OCI-LY7 (cell line): Measurements from ENCODE around the gene RASIP1. TPM values are rescaled to one million over a fixed set of nuclear protein-coding genes. Genes with fewer than 3 reads are reported as not detected.
A peak's percentile ranks its signal among the peaks of the same experiment; 100 is the strongest.
"Not testable (repeated sequence)": the region's sequence is repeated elsewhere in the genome, so short reads cannot be mapped to it uniquely, and the experiment has no call there.

Experiments
- Bru-seq: library from RNA; stranded (reverse); fragments of 400-500 nt; gene quantifications from one replicate; lab custom pipeline; 2021; lab: Mats Ljungman, UMichigan
- BruChase-seq, 2 experiments: library from RNA; stranded (reverse); fragments of 400-500 nt; gene quantifications; one replicate each; lab custom pipeline; 2021; lab: Mats Ljungman, UMichigan
- BruUV-seq: library from RNA; stranded (reverse); fragments of 400-500 nt; replicated peaks from 2 replicates; lab custom pipeline; 2021; lab: Mats Ljungman, UMichigan
- CTCF ChIA-PET: fragments of 300-600 bp; sonication (Branson Sonifier 250); formaldehyde crosslinking; loops from one replicate; lab custom pipeline; 2022; ENCODE audit warnings: antibody characterized with exemption; ENCODE audit not compliant: unreplicated experiment; lab: Charles Lee
- POLR2A ChIA-PET: fragments of 300-600 bp; sonication (Branson Sonifier 250); formaldehyde crosslinking; loops from one replicate; lab custom pipeline; 2022; ENCODE audit warnings: antibody characterized with exemption; lab: Charles Lee
- DNase-seq: peaks from one replicate; pipeline ENCODE4 v3.0.0-alpha.2; 2015; ENCODE audit warnings: low spot score
- H2AFZ ChIP-seq: fragments of 200-600 bp; sonication (generic), shearing (Covaris generic); 2 replicates; pipeline ENCODE4 v1.6.1; 2014; ENCODE audit warnings: mild to moderate bottlenecking, antibody characterized with exemption, low read length, moderate library complexity
- H3K27ac ChIP-seq: fragments of 200-600 bp; sonication (generic); 2 replicates; pipeline ENCODE4 v1.5.1; 2014; ENCODE audit warnings: mixed run types, low read depth, mild to moderate bottlenecking, moderate library complexity, low read length, inconsistent platforms; ENCODE audit not compliant: poor library complexity, severe bottlenecking
- H3K36me3 ChIP-seq: fragments of 200-600 bp; sonication (generic); 2 replicates; pipeline ENCODE4 v1.6.1; 2014; ENCODE audit warnings: mild to moderate bottlenecking, antibody characterized with exemption, low read length, moderate library complexity, mixed read lengths; ENCODE audit not compliant: insufficient read depth
- H3K4me1 ChIP-seq: fragments of 200-600 bp; sonication (generic); 2 replicates; pipeline ENCODE4 v1.5.1; 2014; ENCODE audit warnings: mild to moderate bottlenecking, low read length; ENCODE audit not compliant: insufficient read depth, poor library complexity, severe bottlenecking
- H3K4me2 ChIP-seq: fragments of 200-600 bp; sonication (generic); 2 replicates; pipeline ENCODE4 v1.6.1; 2014; ENCODE audit warnings: mild to moderate bottlenecking, low read length
- H3K4me3 ChIP-seq: fragments of 200-600 bp; sonication (generic); 2 replicates; pipeline ENCODE4 v1.5.1; 2014; ENCODE audit warnings: mild to moderate bottlenecking, low read depth, low read length; ENCODE audit not compliant: poor library complexity, severe bottlenecking
- H3K79me2 ChIP-seq: fragments of 200-600 bp; sonication (generic); 2 replicates; pipeline ENCODE4 v1.6.1; 2016; ENCODE audit warnings: low read depth, mild to moderate bottlenecking, low read length, moderate library complexity, mixed read lengths; ENCODE audit not compliant: insufficient read depth
- H3K9me2 ChIP-seq: fragments of 200-600 bp; sonication (generic); 2 replicates; pipeline ENCODE4 v1.6.1; 2016; ENCODE audit warnings: mild to moderate bottlenecking, low read length, mixed read lengths; ENCODE audit not compliant: insufficient read depth
- H3K9me3 ChIP-seq: fragments of 200-600 bp; sonication (generic); 2 replicates; pipeline ENCODE4 v1.6.1; 2014; ENCODE audit warnings: mild to moderate bottlenecking, mixed run types, low read length, mixed read lengths
- H4K20me1 ChIP-seq: fragments of 200-600 bp; sonication (generic); 2 replicates; pipeline ENCODE4 v1.6.1; 2014; ENCODE audit warnings: mild to moderate bottlenecking, antibody characterized with exemption, low read length, moderate library complexity, mixed read lengths; ENCODE audit not compliant: insufficient read depth
- EZH2phosphoT487 ChIP-seq: fragments of 200-600 bp; sonication (generic); IDR thresholded peaks from 2 replicates; pipeline ENCODE4 v1.6.1; 2018; ENCODE audit warnings: low read depth, borderline replicate concordance, mild to moderate bottlenecking, mixed run types, antibody characterized with exemption, low read length, moderate library complexity, mixed read lengths
- intact Hi-C: fragments of 100-400 bp; cut with micrococcal nuclease; formaldehyde crosslinking; loops from one replicate; pipeline ENCODE4 v1.10.0; 2022; ENCODE audit not compliant: unreplicated experiment
- long read RNA-seq: library from polyadenylated mRNA; stranded (forward); transcript quantifications from one replicate; pipeline ENCODE4 v2.0.0, GENCODE V29; 2022
- total RNA-seq, 2 experiments: library from RNA; depleted of rRNA in 1 of 2; stranded (reverse); fragments of >200 nt in 1 of 2; shearing (Covaris generic) in 1 of 2; gene quantifications; 2 replicates each; pipeline ENCODE4 v1.2.3, GENCODE V29; 2014 to 2022
- TF ChIP-seq, protein P1 (sequence below): fragments of 200-600 bp; sonication (generic); conservative IDR thresholded peaks from 2 replicates; pipeline ENCODE4 v1.5.1; 2014; ENCODE audit warnings: mild to moderate bottlenecking, antibody characterized with exemption, low read length, moderate library complexity, mixed read lengths

Gene RASIP1, protein sequence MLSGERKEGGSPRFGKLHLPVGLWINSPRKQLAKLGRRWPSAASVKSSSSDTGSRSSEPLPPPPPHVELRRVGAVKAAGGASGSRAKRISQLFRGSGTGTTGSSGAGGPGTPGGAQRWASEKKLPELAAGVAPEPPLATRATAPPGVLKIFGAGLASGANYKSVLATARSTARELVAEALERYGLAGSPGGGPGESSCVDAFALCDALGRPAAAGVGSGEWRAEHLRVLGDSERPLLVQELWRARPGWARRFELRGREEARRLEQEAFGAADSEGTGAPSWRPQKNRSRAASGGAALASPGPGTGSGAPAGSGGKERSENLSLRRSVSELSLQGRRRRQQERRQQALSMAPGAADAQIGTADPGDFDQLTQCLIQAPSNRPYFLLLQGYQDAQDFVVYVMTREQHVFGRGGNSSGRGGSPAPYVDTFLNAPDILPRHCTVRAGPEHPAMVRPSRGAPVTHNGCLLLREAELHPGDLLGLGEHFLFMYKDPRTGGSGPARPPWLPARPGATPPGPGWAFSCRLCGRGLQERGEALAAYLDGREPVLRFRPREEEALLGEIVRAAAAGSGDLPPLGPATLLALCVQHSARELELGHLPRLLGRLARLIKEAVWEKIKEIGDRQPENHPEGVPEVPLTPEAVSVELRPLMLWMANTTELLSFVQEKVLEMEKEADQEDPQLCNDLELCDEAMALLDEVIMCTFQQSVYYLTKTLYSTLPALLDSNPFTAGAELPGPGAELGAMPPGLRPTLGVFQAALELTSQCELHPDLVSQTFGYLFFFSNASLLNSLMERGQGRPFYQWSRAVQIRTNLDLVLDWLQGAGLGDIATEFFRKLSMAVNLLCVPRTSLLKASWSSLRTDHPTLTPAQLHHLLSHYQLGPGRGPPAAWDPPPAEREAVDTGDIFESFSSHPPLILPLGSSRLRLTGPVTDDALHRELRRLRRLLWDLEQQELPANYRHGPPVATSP
- total RNA-seq (2014; rRNA removed; shearing (Covaris generic)) (0.09 TPM in 1 of 2 replicates, not detected in the other), total RNA-seq (2022) (0.31 and 0.36 TPM in 2 replicates), Bru-seq, nascent RNA (percentile 18 among the genes with signal in this experiment), BruChase-seq, experiment 1, labeled RNA remaining after a 6-hour chase (percentile 17 among the genes with signal in this experiment), BruChase-seq, experiment 2, labeled RNA remaining after a 2-hour chase (not detected)
- long read RNA-seq, partial matches to known transcripts = 1 of 5 reads
- long read RNA-seq, other reads (novel, unspliced or antisense) = 4 of 5 reads

DNA sequence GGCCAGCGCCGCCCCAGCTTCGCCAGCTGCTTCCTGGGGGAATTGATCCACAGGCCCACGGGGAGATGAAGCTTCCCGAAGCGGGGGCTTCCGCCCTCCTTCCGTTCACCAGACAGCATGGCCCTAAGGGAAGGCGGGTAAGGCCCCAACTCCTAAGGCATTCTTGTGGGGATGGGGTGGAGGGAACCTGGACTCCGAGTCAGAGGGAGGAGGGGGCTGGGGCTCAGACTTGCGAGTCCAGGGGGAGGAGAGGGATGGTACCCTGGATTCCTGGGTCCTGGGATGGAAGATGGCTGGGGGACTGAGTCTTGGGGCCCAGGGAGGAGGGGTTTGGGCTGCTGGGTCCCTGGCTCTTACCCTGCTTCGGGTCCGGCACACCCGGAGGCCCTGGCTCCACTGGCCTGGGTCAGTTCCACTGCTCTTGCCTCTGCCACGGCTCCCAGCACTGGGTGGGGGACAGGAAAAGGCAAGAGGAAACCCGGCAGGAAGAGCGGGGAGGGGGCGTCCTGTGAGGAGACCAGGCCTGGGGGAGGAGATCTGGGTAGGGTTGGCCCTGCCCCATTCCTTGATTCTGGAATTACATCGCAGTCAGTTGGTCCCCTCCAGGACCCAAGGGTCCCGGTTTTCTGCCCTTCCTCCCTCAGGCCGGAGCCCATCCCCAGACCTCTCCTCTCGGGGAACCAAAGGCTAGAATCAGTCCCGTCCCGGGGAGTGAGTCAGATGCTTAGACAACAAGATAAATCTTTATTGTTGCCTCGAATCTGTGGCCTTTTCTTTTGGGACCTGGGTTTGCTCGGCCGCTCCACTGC is at the start of gene RASIP1:
TSS of gene RASIP1 (minus strand) at position 447 of the 809 bp plus-strand sequence. CDS start at position 119, 328 bp downstream.
- TF ChIP-seq EZH2phosphoT487 = no peak
- TF ChIP-seq, protein P1, sequence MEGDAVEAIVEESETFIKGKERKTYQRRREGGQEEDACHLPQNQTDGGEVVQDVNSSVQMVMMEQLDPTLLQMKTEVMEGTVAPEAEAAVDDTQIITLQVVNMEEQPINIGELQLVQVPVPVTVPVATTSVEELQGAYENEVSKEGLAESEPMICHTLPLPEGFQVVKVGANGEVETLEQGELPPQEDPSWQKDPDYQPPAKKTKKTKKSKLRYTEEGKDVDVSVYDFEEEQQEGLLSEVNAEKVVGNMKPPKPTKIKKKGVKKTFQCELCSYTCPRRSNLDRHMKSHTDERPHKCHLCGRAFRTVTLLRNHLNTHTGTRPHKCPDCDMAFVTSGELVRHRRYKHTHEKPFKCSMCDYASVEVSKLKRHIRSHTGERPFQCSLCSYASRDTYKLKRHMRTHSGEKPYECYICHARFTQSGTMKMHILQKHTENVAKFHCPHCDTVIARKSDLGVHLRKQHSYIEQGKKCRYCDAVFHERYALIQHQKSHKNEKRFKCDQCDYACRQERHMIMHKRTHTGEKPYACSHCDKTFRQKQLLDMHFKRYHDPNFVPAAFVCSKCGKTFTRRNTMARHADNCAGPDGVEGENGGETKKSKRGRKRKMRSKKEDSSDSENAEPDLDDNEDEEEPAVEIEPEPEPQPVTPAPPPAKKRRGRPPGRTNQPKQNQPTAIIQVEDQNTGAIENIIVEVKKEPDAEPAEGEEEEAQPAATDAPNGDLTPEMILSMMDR = no peak
- no TSS peak for BruUV-seq
- ChIA-PET CTCF (no interaction called here), POLR2A (no interaction called here)
- Histone ChIP-seq H3K4me3 (no peak within 1 kb of the TSS), H3K9me2 (no peaks in the 10 kb centered on the region), H3K79me2 (no peaks in the 10 kb centered on the region), H2AFZ (peak within 1 kb of the TSS; percentile 55; the same call in 1 of the 2 replicates), H3K36me3 (no peaks in the 10 kb centered on the region), H3K4me1 (peaks cover 20% of the 10 kb centered on the region), H4K20me1 (no peaks in the 10 kb centered on the region), H3K9me3 (no peaks in the 10 kb centered on the region), H3K27ac (no peak within 1 kb of the TSS), H3K4me2 (no peak within 1 kb of the TSS)
- DNase-seq = no peak
- intact Hi-C loops = no loop called here

GRCh38 chr19:48787331-48787730 is 46.9 kb upstream of the RASIP1 start:
- H3K9me3 ChIP-seq, intact Hi-C loops, H3K4me3 ChIP-seq, H3K4me2 ChIP-seq, H3K4me1 ChIP-seq, H4K20me1 ChIP-seq, H3K27ac ChIP-seq, POLR2A ChIA-PET, BruUV-seq, H3K36me3 ChIP-seq, H3K79me2 ChIP-seq, H3K9me2 ChIP-seq, DNase-seq: not testable (repeated sequence)
- CTCF ChIA-PET = interaction anchor here (1.6 kb wide), 1 partner anchor 183 kb away, joined by 4 read pairs; no protein-coding TSS in a partner anchor
- H2AFZ ChIP-seq = peak overlapping the region; percentile 72; the same call in 1 of the 2 replicates

DNA sequence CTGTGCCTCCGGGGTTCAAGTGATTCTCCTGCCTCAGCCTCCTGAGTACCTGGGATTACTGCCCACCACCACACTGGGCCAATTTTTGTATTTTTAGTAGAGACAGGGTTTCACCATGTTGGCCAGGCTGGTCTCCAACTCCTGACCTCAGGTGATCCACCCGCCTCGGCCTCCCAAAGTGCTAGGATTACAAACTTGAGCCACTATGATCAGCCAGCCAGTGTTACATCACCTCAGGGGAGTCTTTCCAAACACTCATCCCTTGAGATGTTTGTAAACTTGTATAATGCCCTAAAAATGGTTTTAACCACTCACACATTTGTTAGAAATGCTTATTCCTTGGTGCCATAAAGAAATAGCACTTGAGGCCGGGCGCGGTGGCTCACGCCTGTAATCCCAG is 46.0 kb upstream of the RASIP1 start:
- H3K4me2 ChIP-seq, H3K36me3 ChIP-seq, H4K20me1 ChIP-seq, H2AFZ ChIP-seq, H3K79me2 ChIP-seq, BruUV-seq, intact Hi-C loops, DNase-seq, H3K9me2 ChIP-seq, CTCF ChIA-PET, H3K27ac ChIP-seq, H3K4me3 ChIP-seq, POLR2A ChIA-PET, H3K4me1 ChIP-seq, H3K9me3 ChIP-seq: not testable (repeated sequence)
